IPS-NIHi7 (cell line): ENCODE data around the gene GID8.

Source experiments
- DNase-seq: peaks from one replicate; pipeline ENCODE4 v3.0.0; 2012; ENCODE audit warnings: mixed read lengths; ENCODE audit errors: extremely low spot score

Gene GID8

DNA sequence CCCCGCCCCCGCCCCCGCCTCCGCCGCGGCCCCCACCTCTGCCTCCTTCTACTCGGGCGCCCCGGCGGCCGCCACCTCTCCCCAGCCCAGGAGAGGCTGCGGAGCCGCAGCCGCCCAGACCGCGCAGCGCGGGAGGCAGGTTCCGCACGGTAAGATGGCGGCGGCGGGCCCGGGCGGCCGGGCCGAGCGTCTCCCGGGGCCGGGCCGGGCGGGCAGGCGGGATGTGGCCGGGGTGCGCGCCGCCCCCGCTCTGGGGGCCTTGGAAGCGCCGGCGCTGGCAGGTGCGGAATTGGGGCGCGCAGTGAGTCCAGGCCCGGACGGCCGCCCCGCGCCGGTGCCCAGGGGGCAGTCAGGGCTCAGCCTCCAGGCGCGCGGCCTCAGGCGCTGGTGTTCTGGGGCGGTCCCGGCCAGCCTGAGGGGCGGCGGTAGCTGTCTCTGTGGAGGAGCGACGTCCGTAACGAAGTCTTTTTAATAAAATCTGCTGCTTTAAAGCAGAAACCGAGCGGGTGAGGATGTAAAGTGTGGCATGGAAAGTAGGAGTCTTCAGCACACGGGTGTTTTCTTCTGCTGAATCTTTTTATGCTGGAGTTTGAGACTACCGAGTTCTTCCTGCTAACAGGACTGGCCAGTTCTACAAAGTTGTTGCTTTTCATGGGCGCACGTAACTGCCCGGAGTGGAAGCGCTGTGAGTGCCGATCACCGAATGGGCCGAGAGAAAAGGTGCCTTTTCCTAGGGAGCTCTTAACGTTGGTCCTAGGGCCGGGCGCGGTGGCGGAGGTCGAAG lies at the start of gene GID8:
Gene GID8, plus strand, starts transcription at position 43 of the 784 bp plus-strand sequence. CDS start 3,356 bp downstream, outside the sequence.
- no peak for DNase-seq

DNA sequence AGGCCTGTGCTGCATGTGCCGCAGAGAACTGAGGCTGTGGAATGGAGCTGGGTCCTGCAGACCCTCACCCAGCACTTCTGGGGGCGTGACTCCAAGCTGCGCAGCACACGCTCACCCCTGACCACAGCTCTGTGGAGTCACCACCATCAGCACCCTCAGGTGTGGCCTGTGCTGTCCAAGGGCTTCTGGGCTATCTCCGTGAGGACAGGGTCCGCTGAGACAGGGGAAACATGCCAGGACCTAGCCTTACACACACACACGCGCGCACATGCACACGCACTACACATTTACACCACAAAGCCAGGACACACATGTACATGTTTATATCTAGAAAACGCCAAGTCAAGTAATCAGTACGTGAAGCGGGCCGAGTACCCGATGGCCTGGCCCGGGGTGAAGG lies 49.5 kb upstream of the GID8 start:
- DNase-seq = no peak

DNA sequence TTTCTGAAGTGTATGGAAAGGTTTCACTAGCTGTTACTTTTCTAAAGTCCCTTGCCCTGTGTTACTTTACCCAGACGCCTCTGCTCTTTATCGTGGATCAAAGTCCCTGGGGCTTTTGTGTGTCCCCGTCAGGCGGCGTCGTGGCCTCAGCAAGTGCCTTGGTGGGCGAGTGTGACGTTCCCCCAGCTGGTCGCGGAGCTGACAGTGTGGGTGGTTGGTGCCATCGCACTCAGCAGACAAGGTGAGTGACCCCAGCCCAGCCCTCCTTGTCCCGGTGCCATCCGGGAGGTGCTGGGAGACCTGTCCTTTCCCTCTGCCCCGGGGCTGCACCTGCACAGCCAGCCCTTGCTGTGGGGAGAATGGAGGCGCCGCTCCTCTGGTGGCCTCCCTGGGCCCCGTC lies 49.0 kb upstream of the GID8 start:
- DNase-seq = no peak

DNA sequence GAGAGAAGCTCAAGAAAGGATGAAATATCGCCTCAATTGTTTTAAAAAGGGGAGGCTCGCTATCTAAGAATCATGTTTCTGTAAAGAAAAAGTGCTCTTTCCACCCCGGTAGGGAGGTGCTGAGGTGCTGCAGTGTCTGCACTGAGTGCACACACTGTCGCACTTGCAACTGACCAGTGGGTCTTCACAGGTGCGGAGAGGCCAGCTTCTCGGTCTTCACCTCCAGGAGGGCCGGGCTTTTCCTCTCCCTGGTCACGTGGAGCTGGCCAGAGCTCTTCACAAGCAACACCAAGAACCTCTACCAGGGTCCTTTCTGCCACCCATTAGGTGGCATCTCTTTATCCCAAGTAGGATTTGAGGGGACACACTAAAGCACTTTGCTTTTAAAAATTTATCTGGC lies 48.5 kb upstream of the GID8 start:
- DNase-seq = no peak

DNA sequence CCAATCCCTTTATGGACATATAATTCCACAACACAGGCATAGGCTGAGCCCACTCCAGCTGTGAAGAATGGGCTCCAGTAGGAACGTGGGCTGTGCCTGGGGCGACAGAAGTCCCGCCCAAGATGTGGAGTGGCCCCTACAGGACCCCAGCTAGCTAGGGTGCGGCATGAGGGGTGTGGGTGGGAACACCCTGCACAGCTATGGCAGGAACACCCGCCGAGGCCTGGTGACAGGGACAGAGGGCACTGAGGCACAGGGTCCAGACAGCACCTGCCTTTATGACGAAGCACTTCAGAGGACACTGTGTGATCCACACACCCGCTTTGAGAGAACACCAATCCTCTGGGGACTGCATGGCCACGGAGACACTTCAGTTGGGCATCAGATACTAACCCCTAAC lies 48.1 kb upstream of the GID8 start:
- DNase-seq = no peak

DNA sequence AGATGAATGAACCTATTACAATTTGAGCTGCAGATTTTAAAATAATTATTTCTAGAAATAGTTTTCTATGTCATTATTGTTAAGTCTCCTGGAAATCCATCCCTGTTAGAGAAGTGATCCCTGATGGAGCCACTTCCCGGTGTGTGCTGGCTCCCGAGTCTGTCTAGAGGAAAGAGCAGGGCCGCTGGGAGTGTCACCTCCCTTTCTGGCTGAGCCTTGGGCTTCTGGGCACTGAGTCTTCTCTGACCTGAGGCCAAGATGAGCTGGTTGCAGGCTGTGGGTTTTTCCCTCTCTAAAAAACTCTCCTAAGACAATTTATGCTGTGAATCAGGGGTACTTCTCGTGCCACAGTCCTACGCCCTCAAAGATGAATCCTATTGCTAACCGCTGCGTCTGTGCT lies 47.5 kb upstream of the GID8 start:
- no peak for DNase-seq

DNA sequence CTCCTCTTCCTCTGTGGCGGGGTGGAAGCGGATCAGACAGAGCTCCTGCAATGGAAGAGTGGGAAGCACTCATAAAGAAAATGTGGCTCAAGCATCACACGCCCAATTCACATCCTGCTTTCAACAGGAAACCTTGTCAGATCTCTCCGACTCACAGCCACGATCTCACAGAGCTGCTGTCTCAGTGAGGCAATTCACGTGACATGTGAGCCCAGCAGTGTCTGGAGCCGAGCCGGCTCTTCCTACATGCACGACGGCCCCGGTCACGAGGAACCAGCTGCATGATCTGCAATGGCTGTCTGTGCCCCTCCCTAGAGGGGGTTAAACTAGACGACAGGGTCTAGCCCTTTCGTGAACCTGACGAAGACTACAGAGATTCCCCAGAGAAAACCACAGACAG lies 46.8 kb upstream of the GID8 start:
- no peak for DNase-seq

DNA sequence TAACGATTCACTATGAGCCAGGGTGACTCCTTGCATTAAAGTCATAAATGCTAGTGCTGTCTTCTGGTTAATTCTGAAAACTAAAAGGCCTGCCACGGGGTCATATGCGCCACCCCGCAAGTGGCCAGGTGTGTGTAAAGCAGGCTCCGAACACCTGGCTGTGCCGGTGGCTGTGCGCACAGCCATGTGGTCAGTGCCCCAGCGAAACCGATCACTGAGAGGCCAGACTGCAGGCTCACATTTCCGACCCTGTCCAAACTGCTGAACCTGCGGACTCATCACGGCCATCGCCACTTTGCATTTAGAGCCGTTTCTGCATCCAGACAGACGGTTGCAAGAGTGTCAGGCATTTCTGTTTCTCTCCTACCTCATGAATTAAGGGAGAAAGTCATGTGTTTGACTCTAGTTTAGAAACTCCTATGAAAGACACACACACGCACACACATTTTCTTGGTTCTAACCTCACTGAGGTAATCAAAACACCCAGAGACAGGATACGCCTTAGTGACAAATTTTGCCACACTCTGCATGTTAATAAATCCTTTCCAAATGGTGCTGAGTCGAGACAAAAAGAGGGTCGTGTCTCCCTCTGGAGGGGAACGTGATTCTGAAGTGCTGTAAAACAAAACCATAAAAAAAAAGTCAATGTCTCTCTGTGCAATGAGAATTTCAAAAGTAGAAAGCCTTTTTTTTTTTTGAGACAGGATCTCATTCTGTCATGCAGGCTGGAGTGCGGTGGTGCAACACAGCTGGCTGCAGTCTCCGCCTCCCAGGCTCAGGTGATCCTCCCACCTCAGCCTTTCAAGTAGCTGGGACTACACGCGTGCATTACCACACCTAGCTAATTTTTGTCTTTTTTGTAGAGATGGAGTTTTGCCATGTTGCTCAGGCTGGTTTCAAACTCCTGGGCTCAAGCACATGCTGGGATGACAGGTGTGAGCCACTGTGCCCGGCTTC lies 45.3 kb upstream of the GID8 start:
- DNase-seq = no peak

DNA sequence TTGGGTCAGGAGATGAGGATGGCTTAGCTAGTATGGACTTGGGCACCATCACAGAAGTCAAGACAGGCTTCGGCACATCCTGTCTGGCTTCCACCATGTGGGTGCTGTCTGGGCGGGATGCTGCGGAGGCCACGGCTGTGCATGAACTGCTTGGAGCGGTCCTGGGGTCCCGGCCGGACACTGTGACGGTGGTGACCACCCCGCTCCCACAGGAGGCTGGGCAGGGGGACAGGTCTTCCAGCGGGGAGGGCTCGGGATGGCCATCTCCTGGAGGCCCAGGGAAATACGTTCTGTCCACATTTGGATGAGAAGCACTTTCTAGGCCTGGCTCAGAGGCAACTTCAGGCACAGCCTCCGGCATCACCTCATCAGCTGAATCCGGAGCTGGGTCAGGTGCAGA lies 44.2 kb upstream of the GID8 start:
- DNase-seq = no peak

DNA sequence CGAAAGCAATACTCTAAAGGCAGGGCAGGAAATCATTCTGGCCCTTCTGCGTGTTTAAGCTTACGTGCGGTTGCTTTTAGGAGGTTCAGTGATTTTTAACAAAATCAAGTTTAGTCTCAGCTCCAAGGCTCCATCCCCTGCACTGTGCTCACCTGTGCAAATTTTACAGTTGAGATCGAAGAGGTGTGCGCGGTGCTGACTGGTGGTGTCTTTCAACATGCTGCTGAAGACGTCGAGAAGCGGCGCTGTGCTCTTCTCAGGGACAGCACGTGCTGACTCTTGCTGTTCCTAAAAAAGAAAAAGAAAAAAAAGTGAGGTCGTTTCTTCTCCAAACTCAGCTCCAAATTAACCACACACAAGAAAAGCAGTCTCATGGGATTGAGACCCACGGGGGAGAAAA lies 43.7 kb upstream of the GID8 start:
- no peak for DNase-seq

DNA sequence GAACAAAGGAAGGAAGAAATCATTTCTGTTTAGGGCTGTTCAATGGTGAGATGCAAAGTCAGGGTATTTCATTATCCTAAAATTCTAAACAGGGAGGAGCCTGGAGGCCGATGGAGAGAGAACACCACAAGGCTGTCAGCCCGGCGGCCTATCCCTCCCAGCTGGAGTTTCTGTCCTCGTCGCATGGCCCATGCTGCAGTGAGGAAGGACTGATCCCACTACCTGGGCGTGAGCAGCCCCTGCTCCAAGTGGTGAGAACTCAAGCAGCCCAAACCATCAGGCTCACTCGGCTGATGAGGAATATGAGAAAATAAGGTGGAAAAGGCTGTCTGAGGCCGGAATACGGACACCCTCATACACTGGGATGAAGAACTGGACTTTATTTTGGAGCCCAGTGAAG lies 42.4 kb upstream of the GID8 start:
- no peak for DNase-seq

DNA sequence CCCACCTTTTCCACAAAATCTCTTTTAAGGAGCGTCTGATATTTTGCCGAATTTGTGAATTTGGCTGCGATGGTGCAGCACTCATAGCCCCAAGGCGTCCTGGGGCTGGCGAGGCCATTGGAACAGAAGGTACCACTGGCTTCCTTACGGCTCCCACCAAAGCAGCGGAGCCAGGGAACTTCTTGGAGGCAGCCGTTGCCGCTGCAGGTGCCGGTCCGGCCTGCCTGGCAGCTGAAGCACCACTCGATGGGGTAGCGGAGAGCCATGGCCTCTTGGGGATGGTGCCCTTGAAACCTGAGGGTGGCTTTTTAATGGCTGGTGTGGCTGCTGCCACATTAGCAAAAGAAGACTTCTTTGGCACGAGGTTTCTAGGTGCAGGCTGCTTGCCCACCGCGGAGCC lies 41.4 kb upstream of the GID8 start:
- DNase-seq = no peak

DNA sequence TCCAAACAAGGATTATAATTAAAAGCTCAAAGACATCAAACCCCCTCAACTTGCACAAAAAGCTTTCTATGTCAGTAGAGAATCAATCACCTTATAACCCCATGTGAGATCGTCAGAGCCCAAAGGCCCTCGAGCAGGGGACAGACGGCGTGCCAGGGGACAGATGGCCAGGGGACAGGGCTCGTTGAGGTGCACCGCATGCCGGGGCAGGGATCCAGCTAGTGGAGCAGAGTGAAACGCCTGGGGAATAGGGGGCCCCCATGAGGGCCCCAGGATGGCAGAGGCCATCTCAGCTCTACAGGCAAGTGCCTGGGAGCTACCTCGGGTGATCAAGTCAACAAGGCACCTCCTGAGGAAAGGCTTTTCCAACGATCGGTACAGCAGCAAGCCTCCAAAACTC lies 40.3 kb upstream of the GID8 start:
- no peak for DNase-seq

DNA sequence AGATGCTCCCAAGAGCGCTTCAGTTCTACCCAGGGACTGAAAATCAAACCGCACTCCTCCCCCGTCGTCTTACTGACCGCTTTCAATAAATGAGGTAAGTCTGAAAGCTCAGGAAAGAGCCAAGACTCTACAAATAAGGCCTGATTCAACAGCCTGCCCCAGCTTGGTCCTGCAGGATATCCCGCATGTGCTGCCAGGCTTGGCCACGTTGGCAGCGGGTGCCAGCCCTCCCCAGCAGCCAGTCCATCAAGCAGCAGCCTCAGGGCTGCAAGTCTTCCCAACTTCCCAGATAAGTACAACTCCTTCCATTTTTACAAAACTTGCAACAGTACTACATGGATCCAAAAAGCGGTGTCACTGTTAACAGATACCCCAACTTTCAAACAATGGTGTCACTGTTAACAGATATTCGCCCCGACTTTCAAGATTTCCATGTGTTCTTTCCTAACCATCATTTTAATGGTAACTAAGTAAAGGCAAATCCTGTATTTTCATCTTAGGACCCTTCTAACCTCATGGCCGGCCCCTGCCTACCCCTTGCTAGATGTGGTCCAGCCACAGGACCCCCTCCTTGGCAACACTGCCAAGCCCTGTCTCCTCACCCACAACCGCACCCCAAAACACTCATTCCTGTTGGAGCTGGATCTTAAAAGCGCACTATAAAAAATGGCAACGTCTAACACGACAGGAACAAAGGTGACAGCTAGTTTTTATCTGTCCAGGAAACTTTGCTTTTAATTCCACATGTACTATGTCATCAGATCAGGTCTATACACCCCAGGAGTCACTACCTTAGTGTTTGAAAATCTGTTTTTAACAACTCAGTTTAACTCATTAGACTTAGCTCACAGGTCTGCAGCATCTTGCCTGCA lies 39.6 kb upstream of the GID8 start:
- no peak for DNase-seq

DNA sequence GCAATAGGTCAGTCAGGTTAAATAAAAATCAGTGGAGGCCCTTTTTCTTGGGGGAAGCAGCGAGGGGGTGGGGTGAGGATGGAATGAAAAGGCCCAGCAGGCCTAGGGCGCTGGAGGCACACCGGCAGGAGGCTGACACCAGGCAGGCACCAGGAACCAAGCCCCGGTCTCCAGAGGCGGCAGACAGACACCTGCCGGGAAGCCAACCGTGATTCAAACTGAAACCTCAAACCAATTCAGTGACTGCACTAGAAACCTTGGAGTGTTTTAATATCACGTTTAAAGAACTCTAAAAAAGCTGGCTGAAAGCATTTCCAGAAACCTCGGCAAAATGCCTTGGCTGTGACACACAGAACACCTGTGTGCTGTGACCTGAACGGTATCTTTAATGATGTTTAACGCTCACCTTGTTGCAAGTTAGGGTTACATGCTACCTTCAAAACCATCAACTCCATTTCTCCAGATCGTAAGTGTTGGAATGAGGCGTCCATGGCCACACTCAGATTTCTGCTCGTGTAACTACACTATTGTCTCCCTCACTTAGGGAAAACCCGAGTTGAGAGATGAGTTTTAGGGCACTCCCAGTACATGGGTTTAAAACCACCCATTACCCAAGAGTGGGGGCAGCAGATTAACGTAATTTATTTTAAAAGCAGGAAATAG lies 38.8 kb upstream of the GID8 start:
- no peak for DNase-seq

DNA sequence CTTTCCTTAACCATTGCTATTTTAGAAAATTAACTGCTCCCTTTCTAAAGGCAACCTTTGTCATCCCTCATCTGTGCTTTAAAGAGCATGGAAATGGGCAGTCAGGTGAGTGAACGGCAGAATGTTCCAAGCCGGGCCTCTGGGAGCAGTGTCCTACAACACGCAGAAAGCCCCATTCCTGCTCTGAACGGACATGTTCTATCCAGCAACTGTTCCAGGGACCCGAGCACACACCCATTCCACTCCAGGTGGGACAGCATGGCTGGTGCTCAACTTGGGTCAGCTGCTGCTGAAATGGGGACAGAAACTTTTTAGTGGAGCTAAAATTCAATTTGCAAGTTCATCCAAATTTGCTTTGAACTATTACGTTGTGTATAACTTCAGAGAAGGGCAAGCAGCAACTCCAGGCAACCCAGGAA lies 38.3 kb upstream of the GID8 start:
- DNase-seq = no peak

DNA sequence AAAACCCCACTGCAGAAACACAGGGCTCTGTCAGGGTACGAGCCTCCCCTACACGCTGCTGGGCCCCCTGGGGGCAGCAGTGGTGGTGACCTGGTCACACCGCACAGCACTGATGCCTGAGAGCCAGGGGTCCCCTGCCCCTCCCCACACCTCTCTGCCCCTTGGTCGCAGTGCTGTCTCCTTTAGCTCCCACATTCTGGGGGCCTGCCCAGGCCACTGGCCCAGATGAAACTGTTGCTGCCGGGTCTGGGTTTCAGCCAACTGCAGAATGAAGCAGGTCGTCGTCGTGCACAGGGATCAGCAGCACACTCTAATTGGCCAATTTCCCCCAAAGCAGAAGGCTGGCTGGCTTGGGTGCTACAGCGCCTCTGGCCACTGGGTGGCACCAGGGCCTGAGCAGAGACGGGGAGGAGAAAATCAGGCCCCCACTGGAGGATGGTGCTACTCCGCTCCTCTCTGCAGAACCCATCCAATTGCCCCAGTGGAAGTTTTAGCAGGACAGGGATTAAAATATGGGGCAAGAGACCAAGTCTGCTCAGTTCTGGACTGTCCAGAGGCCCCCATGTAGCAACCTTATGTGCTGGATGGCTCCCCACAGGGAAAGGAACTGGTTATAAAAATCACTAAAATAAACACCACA lies 37.8 kb upstream of the GID8 start:
- DNase-seq = peak; percentile 94

DNA sequence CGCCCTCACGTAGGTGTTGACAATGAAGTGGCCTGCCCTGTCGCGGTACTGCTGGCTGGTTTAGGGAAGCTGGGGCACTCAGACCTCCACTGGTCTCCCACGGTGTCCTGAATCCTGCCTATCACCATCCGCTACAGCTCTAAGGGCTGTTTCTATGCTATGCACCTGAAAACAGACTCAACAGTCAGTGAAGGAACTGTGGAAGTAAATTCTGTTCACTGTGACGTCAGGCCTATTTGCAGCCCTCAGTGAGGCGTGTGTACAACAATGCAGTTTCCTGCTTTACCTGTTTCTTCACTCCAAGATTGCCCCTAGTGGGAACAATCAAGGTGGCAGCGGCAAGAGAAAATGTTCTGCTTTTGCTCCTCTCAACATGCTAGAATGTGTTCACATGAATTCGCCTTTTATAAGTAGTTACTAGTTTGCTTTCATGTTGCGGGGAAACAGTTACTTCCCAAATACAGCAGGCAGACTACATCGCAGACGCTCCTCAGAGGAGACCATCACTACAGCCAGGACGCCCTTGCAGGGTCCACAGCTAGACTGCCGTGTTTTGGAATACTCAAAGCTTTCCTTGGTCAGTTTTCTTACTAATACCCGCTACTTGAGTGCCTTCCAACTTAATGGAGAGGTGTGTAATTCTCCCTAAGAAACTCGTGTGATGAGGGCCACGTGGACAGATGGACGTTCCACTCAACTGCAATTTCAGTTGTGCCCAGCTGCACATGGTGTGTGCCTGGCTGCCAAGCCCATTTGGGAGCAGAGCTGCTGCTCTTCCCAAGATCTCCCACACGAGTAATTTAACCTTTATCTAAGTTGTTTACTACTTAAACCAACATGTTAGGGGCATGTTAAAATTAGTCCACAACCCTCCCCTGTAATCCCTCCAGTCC lies 37.0 kb upstream of the GID8 start:
- no peak for DNase-seq

DNA sequence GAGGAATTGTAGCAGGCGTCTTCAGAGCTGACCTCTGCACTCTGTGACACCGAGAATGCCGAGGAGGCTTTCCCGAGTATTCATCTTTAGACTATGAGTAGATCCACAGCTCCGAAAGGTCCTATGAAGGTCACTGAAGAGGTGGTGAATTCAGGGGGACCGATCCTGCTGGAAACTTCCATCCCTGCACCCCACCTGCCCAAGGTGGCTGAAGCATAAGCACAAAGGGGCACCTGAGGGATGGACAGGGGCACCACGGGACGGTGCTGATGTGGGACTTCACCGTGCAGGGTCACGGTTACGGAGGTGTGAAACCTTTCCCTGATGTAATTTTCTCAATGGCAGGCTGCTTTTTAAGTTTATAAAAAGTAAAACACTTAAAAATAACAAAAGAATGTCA lies 36.1 kb upstream of the GID8 start:
- DNase-seq = no peak
